MM.1S (cell line): ENCODE data around the gene SYNE2.

Experiments
- CTCF ChIP-seq: fragments of 300-600 bp; sonication (generic); IDR thresholded peaks from 2 replicates; pipeline ENCODE4 v1.5.1; 2016; ENCODE audit warnings: antibody characterized with exemption, low read length, mixed read lengths
- EZH2phosphoT487 ChIP-seq: fragments of 300-600 bp; sonication (generic); IDR thresholded peaks from 2 replicates; pipeline ENCODE4 v1.6.1; 2018; ENCODE audit warnings: antibody characterized with exemption, low read length

GRCh38 chr14:64035143-64035542 lies 182.3 kb downstream of the SYNE2 start:
- TF ChIP-seq CTCF, result no peak
- TF ChIP-seq EZH2phosphoT487, result no peak
